D721Med (cell line): Measurements from ENCODE around the gene ASIC2.

Experiments
- DNase-seq: peaks from one replicate; pipeline ENCODE4 v3.0.0; 2011; ENCODE audit warnings: low spot score; ENCODE audit not compliant: insufficient read length
- FAIRE-seq: peaks from 2 replicates; lab custom pipeline; 2011; peaks lifted over from hg19 to GRCh38; lab: Jason Lieb, UNC
- CTCF ChIP-seq: IDR thresholded peaks from 2 replicates; pipeline ENCODE4 v1.5.1; 2012; ENCODE audit warnings: mild to moderate bottlenecking, control low read depth; ENCODE audit not compliant: insufficient read depth; ENCODE audit errors: missing control alignments

The ASIC2 gene

GRCh38 chr17:33192951-33193911, 99.9 kb downstream of the ASIC2 start:
- DNase-seq (no peak), FAIRE-seq (no peak)
- TF ChIP-seq CTCF, result no peak

- DNase-seq (no peak), FAIRE-seq (no peak)
- no peak for TF ChIP-seq CTCF
Measured at GRCh38 chr17:33183487-33184026, 109.5 kb downstream of the ASIC2 start.

- no peak for TF ChIP-seq CTCF
- no peak for DNase-seq
- FAIRE-seq, result no peak
Measured at GRCh38 chr17:33179151-33179550, 113.9 kb downstream of the ASIC2 start.

GRCh38 chr17:33178681-33179080, 114.4 kb downstream of the ASIC2 start:
- DNase-seq (no peak), FAIRE-seq (no peak)
- no peak for TF ChIP-seq CTCF

- TF ChIP-seq CTCF, result no peak
- FAIRE-seq, result no peak
Measured at GRCh38 chr17:33175562-33175961, 117.5 kb downstream of the ASIC2 start.

GRCh38 chr17:33171931-33172330, 121.2 kb downstream of the ASIC2 start:
- DNase-seq (no peak), FAIRE-seq (no peak)
- TF ChIP-seq CTCF, result no peak

More at GRCh38 chr17:33175562-33175961, 117.5 kb downstream of the ASIC2 start:
- no peak for DNase-seq

- TF ChIP-seq CTCF, result no peak
- DNase-seq, result no peak
- no peak for FAIRE-seq
Measured at GRCh38 chr17:33169580-33170285, 123.4 kb downstream of the ASIC2 start.
